SU-DHL-6 (cell line): ENCODE results near the gene SNCB.

Source experiments
- H2AFZ ChIP-seq: fragments of 200-600 bp; sonication (generic); 2 replicates; pipeline ENCODE4 v1.6.1; 2014; ENCODE audit warnings: low read depth, mild to moderate bottlenecking, moderate library complexity, mixed read lengths, antibody characterized with exemption, low read length; ENCODE audit not compliant: severe bottlenecking
- H3F3A ChIP-seq: fragments of 200-600 bp; shearing (Covaris generic); 2 replicates; pipeline ENCODE4 v1.6.0; 2016; ENCODE audit warnings: antibody characterized with exemption, mild to moderate bottlenecking; ENCODE audit not compliant: insufficient read depth
- H3K27ac ChIP-seq: fragments of 200-600 bp; sonication (generic); 2 replicates; pipeline ENCODE4 v1.5.1; 2016; ENCODE audit warnings: low read depth, mild to moderate bottlenecking, low read length, moderate library complexity, mixed read lengths
- H3K27me3 ChIP-seq: fragments of 200-600 bp; sonication (generic), shearing (Covaris generic); 2 replicates; pipeline ENCODE4 v1.6.0; 2014; ENCODE audit warnings: mild to moderate bottlenecking, low read length
- H3K36me3 ChIP-seq: fragments of 200-600 bp; sonication (generic); 2 replicates; pipeline ENCODE4 v1.6.1; 2014; ENCODE audit warnings: mild to moderate bottlenecking, low read length, mixed read lengths
- H3K4me2 ChIP-seq: fragments of 300-600, 200-600 bp; shearing (Covaris generic), sonication (generic); 2 replicates; pipeline ENCODE4 v1.6.0; 2014; ENCODE audit warnings: low read length, low read depth, mild to moderate bottlenecking; ENCODE audit not compliant: poor library complexity, severe bottlenecking
- H3K4me3 ChIP-seq: fragments of 200-600 bp; sonication (generic); 2 replicates; pipeline ENCODE4 v1.5.1; 2014; ENCODE audit warnings: antibody characterized with exemption, low read length, mild to moderate bottlenecking, mixed read lengths; ENCODE audit not compliant: insufficient read depth, poor library complexity, severe bottlenecking
- H3K79me2 ChIP-seq: fragments of 200-600 bp; sonication (generic); 2 replicates; pipeline ENCODE4 v1.6.1; 2014; ENCODE audit warnings: mild to moderate bottlenecking, low read length, moderate library complexity; ENCODE audit not compliant: insufficient read depth
- H3K9ac ChIP-seq: fragments of 200-600 bp; sonication (generic); 2 replicates; pipeline ENCODE4 v1.7.0; 2014; ENCODE audit warnings: mild to moderate bottlenecking, low read length
- H3K9me2 ChIP-seq: fragments of 200-600 bp; sonication (generic); replicated peaks from 2 replicates; pipeline ENCODE4 v1.6.1; 2014; ENCODE audit warnings: low read length; ENCODE audit not compliant: insufficient read depth
- H3K9me3 ChIP-seq: fragments of 200-600 bp; sonication (generic); 2 replicates; pipeline ENCODE4 v1.6.1; 2014; ENCODE audit warnings: low read length, mixed read lengths; ENCODE audit not compliant: insufficient read depth
- H4K20me1 ChIP-seq: fragments of 200-600 bp; sonication (generic); 2 replicates; pipeline ENCODE4 v1.6.1; 2014; ENCODE audit warnings: low read depth, mild to moderate bottlenecking, antibody characterized with exemption, low read length, moderate library complexity, mixed read lengths
- EZH2phosphoT487 ChIP-seq: fragments of 200-600 bp; sonication (generic), shearing (Covaris generic); conservative IDR thresholded peaks from 2 replicates; pipeline ENCODE4 v1.6.1; 2018; ENCODE audit warnings: mild to moderate bottlenecking, antibody characterized with exemption, low read length, moderate library complexity, mixed read lengths
- TF ChIP-seq, protein P1 (sequence below): fragments of 200-600 bp; sonication (generic); IDR thresholded peaks from one replicate; pipeline ENCODE4 v1.5.1; 2017; ENCODE audit warnings: antibody characterized with exemption, mild to moderate bottlenecking, low read length, moderate library complexity; ENCODE audit not compliant: insufficient read depth, poor library complexity, severe bottlenecking

The SNCB gene

DNA sequence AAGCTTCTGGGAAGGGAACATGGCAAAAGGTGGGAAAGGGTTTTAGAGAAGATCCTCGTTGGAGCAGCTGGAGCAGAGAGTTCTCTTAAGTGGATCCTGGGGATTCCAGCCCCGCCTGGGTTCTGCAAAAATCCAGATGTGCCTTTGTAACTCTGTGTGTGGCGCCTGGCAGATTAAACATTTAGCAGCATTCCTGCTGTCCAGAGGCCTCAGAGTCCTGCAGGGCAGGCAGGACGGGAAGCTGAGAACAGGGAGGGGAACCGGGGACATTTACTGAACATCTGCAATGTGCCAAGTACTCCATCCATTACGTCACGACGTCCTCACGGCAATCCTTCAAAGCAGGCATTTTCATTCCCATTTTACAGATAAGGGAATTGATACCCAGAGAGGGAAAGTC lies 6.1 kb upstream of the SNCB start:
- H3F3A ChIP-seq, result no peaks in the 10 kb centered on the region

DNA sequence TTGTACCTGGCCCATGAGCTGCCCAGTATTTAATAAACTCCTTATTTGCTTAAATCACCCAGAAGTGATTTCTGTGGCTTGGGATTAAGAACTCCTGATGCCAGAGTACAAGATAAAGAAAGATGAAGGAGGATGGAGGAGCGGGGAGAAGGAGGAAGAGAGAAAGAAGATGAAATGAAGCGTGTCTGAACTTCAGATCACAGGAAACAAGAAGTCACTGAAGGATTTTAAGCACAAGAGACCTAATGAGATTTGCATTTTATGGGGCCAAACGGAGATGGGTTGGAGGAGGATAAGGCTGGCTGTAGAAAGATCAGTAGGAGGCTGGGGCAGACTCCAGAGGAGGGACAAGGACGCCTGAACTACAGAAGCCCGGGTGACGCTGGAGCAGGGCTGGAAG lies 3.3 kb upstream of the SNCB start:
- no peaks in the 10 kb centered on the region for H3K36me3 ChIP-seq
- TF ChIP-seq, protein P1, sequence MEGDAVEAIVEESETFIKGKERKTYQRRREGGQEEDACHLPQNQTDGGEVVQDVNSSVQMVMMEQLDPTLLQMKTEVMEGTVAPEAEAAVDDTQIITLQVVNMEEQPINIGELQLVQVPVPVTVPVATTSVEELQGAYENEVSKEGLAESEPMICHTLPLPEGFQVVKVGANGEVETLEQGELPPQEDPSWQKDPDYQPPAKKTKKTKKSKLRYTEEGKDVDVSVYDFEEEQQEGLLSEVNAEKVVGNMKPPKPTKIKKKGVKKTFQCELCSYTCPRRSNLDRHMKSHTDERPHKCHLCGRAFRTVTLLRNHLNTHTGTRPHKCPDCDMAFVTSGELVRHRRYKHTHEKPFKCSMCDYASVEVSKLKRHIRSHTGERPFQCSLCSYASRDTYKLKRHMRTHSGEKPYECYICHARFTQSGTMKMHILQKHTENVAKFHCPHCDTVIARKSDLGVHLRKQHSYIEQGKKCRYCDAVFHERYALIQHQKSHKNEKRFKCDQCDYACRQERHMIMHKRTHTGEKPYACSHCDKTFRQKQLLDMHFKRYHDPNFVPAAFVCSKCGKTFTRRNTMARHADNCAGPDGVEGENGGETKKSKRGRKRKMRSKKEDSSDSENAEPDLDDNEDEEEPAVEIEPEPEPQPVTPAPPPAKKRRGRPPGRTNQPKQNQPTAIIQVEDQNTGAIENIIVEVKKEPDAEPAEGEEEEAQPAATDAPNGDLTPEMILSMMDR, result no peak
- H3K27me3 ChIP-seq, result no peaks in the 10 kb centered on the region
- H3F3A ChIP-seq, result no peaks in the 10 kb centered on the region
- no peaks in the 10 kb centered on the region for H4K20me1 ChIP-seq
- no peaks in the 10 kb centered on the region for H3K79me2 ChIP-seq
- no peak overlapping the region for H3K9ac ChIP-seq
- H3K27ac ChIP-seq, result no peak overlapping the region
- no peak overlapping the region for H3K4me3 ChIP-seq
- H3K4me2 ChIP-seq, result no peak overlapping the region
- no peak overlapping the region for H2AFZ ChIP-seq
- H3K9me3 ChIP-seq, result no peaks in the 10 kb centered on the region
- H3K9me2 ChIP-seq, result no peaks in the 10 kb centered on the region

More for the DNA sequence above, 6.1 kb upstream of the SNCB start:
- Histone ChIP-seq H3K36me3 (no peaks in the 10 kb centered on the region), H3K4me3 (no peak overlapping the region), H3K9me2 (no peaks in the 10 kb centered on the region), H4K20me1 (no peaks in the 10 kb centered on the region), H3K9ac (no peak overlapping the region), H3K4me2 (no peak overlapping the region), H3K79me2 (no peaks in the 10 kb centered on the region), H3K27me3 (no peaks in the 10 kb centered on the region), H2AFZ (no peak overlapping the region), H3K27ac (no peak overlapping the region), H3K9me3 (no peaks in the 10 kb centered on the region)
- TF ChIP-seq, protein P1, result no peak
- TF ChIP-seq EZH2phosphoT487, result no peak

DNA sequence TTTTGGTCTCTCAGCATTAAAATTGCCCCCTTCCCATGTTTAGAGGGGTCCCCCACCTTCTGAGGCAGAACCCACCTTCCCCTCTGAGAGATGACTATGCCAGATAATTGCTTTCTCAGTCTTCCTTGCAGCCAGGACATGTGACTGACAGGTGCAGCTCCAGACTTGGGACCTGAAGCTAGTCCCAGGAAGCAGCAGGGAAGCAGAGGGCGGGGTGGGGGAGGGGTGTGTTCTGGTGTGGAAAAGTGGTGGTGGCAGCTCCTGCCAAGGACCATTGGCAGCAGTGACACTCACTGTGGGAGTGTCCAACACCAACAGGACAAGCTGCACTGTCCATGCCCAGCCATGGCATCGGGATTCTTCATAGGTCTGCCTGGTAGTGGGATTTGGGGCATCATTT lies 2.4 kb upstream of the SNCB start:
- Histone ChIP-seq H3K79me2 (no peaks in the 10 kb centered on the region), H3K4me2 (no peak overlapping the region), H3K4me3 (no peak overlapping the region), H3K9me3 (no peaks in the 10 kb centered on the region), H4K20me1 (no peaks in the 10 kb centered on the region), H2AFZ (no peak overlapping the region), H3K27ac (no peak overlapping the region), H3K27me3 (no peaks in the 10 kb centered on the region), H3K36me3 (no peaks in the 10 kb centered on the region), H3K9me2 (no peaks in the 10 kb centered on the region), H3K9ac (no peak overlapping the region), H3F3A (no peaks in the 10 kb centered on the region)
- TF ChIP-seq, protein P1, result no peak
- no peak for TF ChIP-seq EZH2phosphoT487
